ENCODE measurements around the gene C1GALT1. TPM values are rescaled to one million over a fixed set of nuclear protein-coding genes. Genes with fewer than 3 reads are reported as not detected.

The C1GALT1 gene
- total RNA-seq, 1 experiment from 2014 or later, result 54.5 TPM

GRCh38 chr7:7266257-7266881 lies 84.0 kb downstream of the C1GALT1 start:
- TF ChIP-seq TCF7L2 (IDR thresholded peaks at IDR 0.05; ENCODE audit: low read depth, low read length), result no peak
- TF ChIP-seq, protein P1, sequence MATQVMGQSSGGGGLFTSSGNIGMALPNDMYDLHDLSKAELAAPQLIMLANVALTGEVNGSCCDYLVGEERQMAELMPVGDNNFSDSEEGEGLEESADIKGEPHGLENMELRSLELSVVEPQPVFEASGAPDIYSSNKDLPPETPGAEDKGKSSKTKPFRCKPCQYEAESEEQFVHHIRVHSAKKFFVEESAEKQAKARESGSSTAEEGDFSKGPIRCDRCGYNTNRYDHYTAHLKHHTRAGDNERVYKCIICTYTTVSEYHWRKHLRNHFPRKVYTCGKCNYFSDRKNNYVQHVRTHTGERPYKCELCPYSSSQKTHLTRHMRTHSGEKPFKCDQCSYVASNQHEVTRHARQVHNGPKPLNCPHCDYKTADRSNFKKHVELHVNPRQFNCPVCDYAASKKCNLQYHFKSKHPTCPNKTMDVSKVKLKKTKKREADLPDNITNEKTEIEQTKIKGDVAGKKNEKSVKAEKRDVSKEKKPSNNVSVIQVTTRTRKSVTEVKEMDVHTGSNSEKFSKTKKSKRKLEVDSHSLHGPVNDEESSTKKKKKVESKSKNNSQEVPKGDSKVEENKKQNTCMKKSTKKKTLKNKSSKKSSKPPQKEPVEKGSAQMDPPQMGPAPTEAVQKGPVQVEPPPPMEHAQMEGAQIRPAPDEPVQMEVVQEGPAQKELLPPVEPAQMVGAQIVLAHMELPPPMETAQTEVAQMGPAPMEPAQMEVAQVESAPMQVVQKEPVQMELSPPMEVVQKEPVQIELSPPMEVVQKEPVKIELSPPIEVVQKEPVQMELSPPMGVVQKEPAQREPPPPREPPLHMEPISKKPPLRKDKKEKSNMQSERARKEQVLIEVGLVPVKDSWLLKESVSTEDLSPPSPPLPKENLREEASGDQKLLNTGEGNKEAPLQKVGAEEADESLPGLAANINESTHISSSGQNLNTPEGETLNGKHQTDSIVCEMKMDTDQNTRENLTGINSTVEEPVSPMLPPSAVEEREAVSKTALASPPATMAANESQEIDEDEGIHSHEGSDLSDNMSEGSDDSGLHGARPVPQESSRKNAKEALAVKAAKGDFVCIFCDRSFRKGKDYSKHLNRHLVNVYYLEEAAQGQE (IDR thresholded peaks at IDR 0.05; ENCODE audit: insufficient read depth in 1 of 2, low read depth in 2 of 2, low read length in 1 of 2), result no peak
- no peak for TF ChIP-seq SIN3A (IDR thresholded peaks at IDR 0.05; ENCODE audit: borderline replicate concordance, insufficient read depth, low read depth, low read length)
- TF ChIP-seq POLR2AphosphoS5 (IDR thresholded peaks at IDR 0.05; ENCODE audit: low read depth, low read length), result no peak
- H3K9me3 ChIP-seq (ENCODE audit: control insufficient read depth, insufficient read depth, low read depth, low read length), result no peaks in the 10 kb centered on the region
- DNase-seq (ENCODE audit: low read depth, low spot score), result no peak
- ATAC-seq, result no peak
- no peak overlapping the region for H3K4me3 ChIP-seq (ENCODE audit: low read depth in 2 of 2, low read length in 2 of 2)
- no peaks in the 10 kb centered on the region for H3K36me3 ChIP-seq (ENCODE audit: control insufficient read depth, insufficient read depth, low read length)
- intact Hi-C loops (cut with micrococcal nuclease; ENCODE audit: unreplicated experiment), result no loop called here
- BruUV-seq (replicated peaks), result no TSS peak
- no peaks in the 10 kb centered on the region for H3K4me1 ChIP-seq (ENCODE audit: control insufficient read depth, insufficient read depth, low read length)
- POLR2A ChIA-PET, result no interaction called here
- H3K27ac ChIP-seq (ENCODE audit: low read length), result no peak overlapping the region
- in situ Hi-C loops (cut with HindIII; ENCODE audit: low pct_unique_long_range_greater_than_20kb, low sequenced_read_pairs), result no loop called here
- 0 out of 2 replicates have a peak, but pooled peaks cover 2% of the 10 kb centered on the region for H3K27me3 ChIP-seq (ENCODE audit: control insufficient read depth, insufficient read depth, low read length)
- CTCF ChIA-PET, result no interaction called here

DNA sequence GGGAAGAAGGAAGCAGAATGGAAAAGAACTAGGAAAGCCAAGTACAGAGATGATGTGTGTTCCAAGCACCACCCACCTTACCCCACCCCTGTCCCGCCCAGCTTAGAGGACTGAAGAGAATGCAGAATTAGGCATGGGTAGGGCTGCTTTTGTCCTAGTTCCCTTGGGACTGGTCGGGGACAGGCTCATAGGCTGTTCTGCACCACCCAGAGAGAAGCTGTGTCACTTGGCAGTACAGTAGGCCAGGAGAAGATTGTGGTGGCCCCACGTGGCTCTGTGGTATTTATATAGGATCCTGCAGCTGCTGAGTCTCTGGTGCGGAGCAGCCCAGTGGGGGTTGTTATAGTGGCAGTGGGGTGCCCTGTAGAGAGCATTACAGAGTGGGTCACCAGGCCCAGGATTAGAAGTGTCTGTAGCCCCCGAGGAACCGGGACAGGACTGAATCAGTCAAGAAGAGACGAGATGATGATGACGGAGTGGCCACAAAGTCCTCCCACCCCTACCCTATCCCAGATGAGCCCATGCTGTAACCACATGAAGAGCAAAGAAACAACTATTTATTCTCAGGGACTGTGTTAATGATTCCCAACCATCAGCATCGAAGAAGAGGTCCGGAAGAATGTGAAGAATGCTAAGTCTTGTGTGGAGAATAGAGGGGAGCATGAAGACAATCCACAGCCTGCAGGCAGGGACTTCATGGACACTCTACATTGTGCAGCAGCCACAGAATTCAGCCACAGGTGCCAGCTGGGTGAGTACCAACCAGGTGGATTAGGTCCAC lies 88.9 kb downstream of the C1GALT1 start:
- intact Hi-C loops (cut with micrococcal nuclease; ENCODE audit: unreplicated experiment), result loop anchor here (5.0 kb wide), 1 partner anchor 41 kb away; no protein-coding TSS in a partner anchor
- Histone ChIP-seq H3K27ac (ENCODE audit: low read length) (no peak overlapping the region), H3K4me1 (ENCODE audit: control insufficient read depth, insufficient read depth, low read length) (no peaks in the 10 kb centered on the region), H3K4me3 (ENCODE audit: low read depth in 2 of 2, low read length in 2 of 2) (no peak overlapping the region), H3K36me3 (ENCODE audit: control insufficient read depth, insufficient read depth, low read length) (no peaks in the 10 kb centered on the region), H3K27me3 (ENCODE audit: control insufficient read depth, insufficient read depth, low read length) (peaks cover 6% of the 10 kb centered on the region; the same call in 1 of the 2 replicates), H3K9me3 (ENCODE audit: control insufficient read depth, insufficient read depth, low read depth, low read length) (no peaks in the 10 kb centered on the region)
- ChIA-PET CTCF (no interaction called here), POLR2A (no interaction called here)
- TF ChIP-seq, protein P1 (IDR thresholded peaks at IDR 0.05; ENCODE audit: insufficient read depth in 1 of 2, low read depth in 2 of 2, low read length in 1 of 2), result no peak
- TF ChIP-seq, protein P2, sequence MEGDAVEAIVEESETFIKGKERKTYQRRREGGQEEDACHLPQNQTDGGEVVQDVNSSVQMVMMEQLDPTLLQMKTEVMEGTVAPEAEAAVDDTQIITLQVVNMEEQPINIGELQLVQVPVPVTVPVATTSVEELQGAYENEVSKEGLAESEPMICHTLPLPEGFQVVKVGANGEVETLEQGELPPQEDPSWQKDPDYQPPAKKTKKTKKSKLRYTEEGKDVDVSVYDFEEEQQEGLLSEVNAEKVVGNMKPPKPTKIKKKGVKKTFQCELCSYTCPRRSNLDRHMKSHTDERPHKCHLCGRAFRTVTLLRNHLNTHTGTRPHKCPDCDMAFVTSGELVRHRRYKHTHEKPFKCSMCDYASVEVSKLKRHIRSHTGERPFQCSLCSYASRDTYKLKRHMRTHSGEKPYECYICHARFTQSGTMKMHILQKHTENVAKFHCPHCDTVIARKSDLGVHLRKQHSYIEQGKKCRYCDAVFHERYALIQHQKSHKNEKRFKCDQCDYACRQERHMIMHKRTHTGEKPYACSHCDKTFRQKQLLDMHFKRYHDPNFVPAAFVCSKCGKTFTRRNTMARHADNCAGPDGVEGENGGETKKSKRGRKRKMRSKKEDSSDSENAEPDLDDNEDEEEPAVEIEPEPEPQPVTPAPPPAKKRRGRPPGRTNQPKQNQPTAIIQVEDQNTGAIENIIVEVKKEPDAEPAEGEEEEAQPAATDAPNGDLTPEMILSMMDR (IDR thresholded peaks at IDR 0.05), result no peak
- TF ChIP-seq TCF7L2 (IDR thresholded peaks at IDR 0.05; ENCODE audit: low read depth, low read length), result no peak
- no peak for TF ChIP-seq SIN3A (IDR thresholded peaks at IDR 0.05; ENCODE audit: borderline replicate concordance, insufficient read depth, low read depth, low read length)
- TF ChIP-seq POLR2AphosphoS5 (IDR thresholded peaks at IDR 0.05; ENCODE audit: low read depth, low read length), result no peak
- DNase-seq (ENCODE audit: low read depth, low spot score) (no peak), ATAC-seq (no peak)
- in situ Hi-C loops (cut with HindIII; ENCODE audit: low pct_unique_long_range_greater_than_20kb, low sequenced_read_pairs), result no loop called here
- no TSS peak for BruUV-seq (replicated peaks)
